Activated CD4-positive, alpha-beta T cell treated with anti-CD3 and anti-CD28 coated beads for 36 hours (primary cell): Measurements from ENCODE around the gene ANP32B. TPM values are rescaled to one million over a fixed set of nuclear protein-coding genes. Genes with fewer than 3 reads are reported as not detected.

Source experiments
- ATAC-seq: fragments of 200-7000 bp; cut with Tn5 transposase; one replicate; pipeline ENCODE4 v1.10.0; 2021; ENCODE audit warnings: mild to moderate bottlenecking, moderate library complexity
- CTCF ChIA-PET: fragments of 350-600 bp; sonication (Branson Sonifier 250); formaldehyde crosslinking; loops from one replicate; lab custom pipeline; 2021; ENCODE audit warnings: antibody characterized with exemption; lab: Charles Lee
- POLR2A ChIA-PET: fragments of 350-600 bp; sonication (Branson Sonifier 250); formaldehyde crosslinking; loops from one replicate; lab custom pipeline; 2021; ENCODE audit warnings: antibody characterized with exemption, inconsistent platforms; lab: Charles Lee
- DNase-seq: peaks from one replicate; pipeline ENCODE4 v3.0.0-alpha.2; 2020
- H3K27ac Mint-ChIP-seq: one replicate; pipeline ENCODE4 v1.8.0; 2021; ENCODE audit warnings: mixed read lengths
- H3K27me3 Mint-ChIP-seq: one replicate; pipeline ENCODE4 v1.8.0; 2021; ENCODE audit warnings: mixed read lengths
- H3K36me3 Mint-ChIP-seq: one replicate; pipeline ENCODE4 v1.8.0; 2021; ENCODE audit warnings: low read depth, mixed read lengths
- H3K4me1 Mint-ChIP-seq: one replicate; pipeline ENCODE4 v1.8.0; 2021; ENCODE audit warnings: mixed read lengths
- H3K4me3 Mint-ChIP-seq: one replicate; pipeline ENCODE4 v1.8.0; 2021; ENCODE audit warnings: mild to moderate bottlenecking, moderate library complexity, mixed read lengths
- H3K9me3 Mint-ChIP-seq: one replicate; pipeline ENCODE4 v1.8.0; 2021; ENCODE audit warnings: low read depth, mixed read lengths
- intact Hi-C, 2 experiments: fragments of 100-400 bp; cut with DNase I in 1 of 2; cut with micrococcal nuclease in 1 of 2; formaldehyde crosslinking; loops; one replicate each; pipeline versions ENCODE4 v1.14.2 to v1.15.1; 2022 to 2024; cut with DNase I, micrococcal nuclease
- total RNA-seq, 2 experiments: library from RNA; stranded (reverse); gene quantifications; one replicate each; pipeline ENCODE4 v1.2.3, GENCODE V29; 2021

Gene ANP32B
- total RNA-seq, 2 experiments from 2014 or later: 367 to 440 TPM

GRCh38 chr9:98024702-98025101 lies 41.6 kb downstream of the ANP32B start:
- ATAC-seq: no peak
- no peak for DNase-seq
- Mint-ChIP-seq H3K4me1 (no peaks in the 10 kb centered on the region), H3K36me3 (peaks cover 20% of the 10 kb centered on the region), H3K9me3 (no peaks in the 10 kb centered on the region), H3K27ac (no peak overlapping the region), H3K27me3 (no peaks in the 10 kb centered on the region), H3K4me3 (no peak overlapping the region)
- intact Hi-C loops: no loop called here
- POLR2A ChIA-PET: no interaction called here
- CTCF ChIA-PET: interaction anchor here (1.2 to 2.3 kb wide), 3 partner anchors 10 to 19 kb away, joined by 3 to 6 read pairs (median 5); no protein-coding TSS in a partner anchor

GRCh38 chr9:98031169-98031568 lies 48.0 kb downstream of the ANP32B start:
- ChIA-PET CTCF (interaction anchor here (1.4 kb wide), 1 partner anchor 18 kb away, joined by 3 read pairs; no protein-coding TSS in a partner anchor), POLR2A (no interaction called here)
- peaks cover 14% of the 10 kb centered on the region for H3K4me1 Mint-ChIP-seq
- DNase-seq (no peak), ATAC-seq (no peak)
- no peaks in the 10 kb centered on the region for H3K9me3 Mint-ChIP-seq
- H3K27me3 Mint-ChIP-seq: no peaks in the 10 kb centered on the region
- no peak overlapping the region for H3K27ac Mint-ChIP-seq
- intact Hi-C loops: loop anchor here in 1 of 2 experiments (5.0 kb wide), 1 partner anchor 44 kb away; no protein-coding TSS in a partner anchor
- H3K36me3 Mint-ChIP-seq: peaks cover 3% of the 10 kb centered on the region
- no peak overlapping the region for H3K4me3 Mint-ChIP-seq

- no peak overlapping the region for H3K27ac Mint-ChIP-seq
- CTCF ChIA-PET: interaction anchor here (0.6 to 1.4 kb wide), 6 partner anchors 18 to 1022 kb away, joined by 3 to 6 read pairs (median 4); partner anchors contain the start of gene TBC1D2
- no peaks in the 10 kb centered on the region for H3K27me3 Mint-ChIP-seq
- peaks cover 14% of the 10 kb centered on the region for H3K4me1 Mint-ChIP-seq
- no peak overlapping the region for H3K4me3 Mint-ChIP-seq
- no peak for ATAC-seq
- DNase-seq: no peak
- intact Hi-C loops: loop anchor here in 1 of 2 experiments (5.0 kb wide), 1 partner anchor 45 kb away; no protein-coding TSS in a partner anchor
- no peaks in the 10 kb centered on the region for H3K36me3 Mint-ChIP-seq
- no peaks in the 10 kb centered on the region for H3K9me3 Mint-ChIP-seq
- POLR2A ChIA-PET: interaction anchor here (0.7 kb wide), 1 partner anchor 114 kb away, joined by 3 read pairs; no protein-coding TSS in a partner anchor
Observed at GRCh38 chr9:98031935-98032334, 48.8 kb downstream of the ANP32B start.

GRCh38 chr9:98034593-98035546 lies 51.7 kb downstream of the ANP32B start:
- Mint-ChIP-seq H3K27ac (peak overlapping the region; percentile 21), H3K4me1 (peaks cover 14% of the 10 kb centered on the region), H3K36me3 (no peaks in the 10 kb centered on the region), H3K4me3 (no peak overlapping the region), H3K9me3 (no peaks in the 10 kb centered on the region), H3K27me3 (no peaks in the 10 kb centered on the region)
- ATAC-seq (peak; percentile 99), DNase-seq (peak; percentile 96)
- intact Hi-C loops: loop anchor here (1.0 to 5.0 kb wide), 5 partner anchors 48 to 324 kb away; no protein-coding TSS in a partner anchor
- ChIA-PET CTCF (interaction anchor here (0.6 to 2.2 kb wide), 28 partner anchors 10 to 338 kb away, joined by 3 to 17 read pairs (median 4); partner anchors contain the start of genes NANS, TRMO and XPA), POLR2A (interaction anchor here (0.6 kb wide), 1 partner anchor 44 kb away, joined by 3 read pairs; no protein-coding TSS in a partner anchor)

- DNase-seq (no peak), ATAC-seq (no peak)
- ChIA-PET POLR2A (interaction anchor here (0.6 to 0.9 kb wide), 2 partner anchors 40 to 124 kb away, joined by 5 read pairs; no protein-coding TSS in a partner anchor), CTCF (interaction anchor here (0.7 to 2.1 kb wide), 6 partner anchors 10 to 114 kb away, joined by 3 to 9 read pairs (median 4); no protein-coding TSS in a partner anchor)
- no peak overlapping the region for H3K4me3 Mint-ChIP-seq
- H3K27me3 Mint-ChIP-seq: no peaks in the 10 kb centered on the region
- no peaks in the 10 kb centered on the region for H3K36me3 Mint-ChIP-seq
- H3K4me1 Mint-ChIP-seq: peaks cover 13% of the 10 kb centered on the region
- intact Hi-C loops: no loop called here
- H3K27ac Mint-ChIP-seq: no peak overlapping the region
- no peaks in the 10 kb centered on the region for H3K9me3 Mint-ChIP-seq
Observed at GRCh38 chr9:98037357-98037756, 54.2 kb downstream of the ANP32B start.

GRCh38 chr9:98038958-98039357 lies 55.8 kb downstream of the ANP32B start:
- CTCF ChIA-PET: interaction anchor here (0.5 to 2.1 kb wide), 4 partner anchors 33 to 220 kb away, joined by 3 to 9 read pairs (median 3); no protein-coding TSS in a partner anchor
- Mint-ChIP-seq H3K36me3 (no peaks in the 10 kb centered on the region), H3K4me1 (peaks cover 6% of the 10 kb centered on the region), H3K9me3 (no peaks in the 10 kb centered on the region), H3K27ac (no peak overlapping the region), H3K27me3 (no peaks in the 10 kb centered on the region), H3K4me3 (no peak overlapping the region)
- DNase-seq: no peak
- POLR2A ChIA-PET: no interaction called here
- ATAC-seq: no peak
- intact Hi-C loops: no loop called here

GRCh38 chr9:98039607-98040017 lies 56.5 kb downstream of the ANP32B start:
- Mint-ChIP-seq H3K9me3 (no peaks in the 10 kb centered on the region), H3K27me3 (no peaks in the 10 kb centered on the region), H3K4me3 (no peak overlapping the region), H3K27ac (no peak overlapping the region), H3K4me1 (peaks cover 3% of the 10 kb centered on the region), H3K36me3 (no peaks in the 10 kb centered on the region)
- DNase-seq (no peak), ATAC-seq (no peak)
- ChIA-PET CTCF (interaction anchor here (0.5 to 1.3 kb wide), 3 partner anchors 34 to 220 kb away, joined by 3 read pairs; no protein-coding TSS in a partner anchor), POLR2A (no interaction called here)
- intact Hi-C loops: no loop called here

GRCh38 chr9:98040212-98040611 lies 57.1 kb downstream of the ANP32B start:
- H3K27me3 Mint-ChIP-seq: no peaks in the 10 kb centered on the region
- CTCF ChIA-PET: interaction anchor here (0.6 to 1.3 kb wide), 2 partner anchors 37 to 116 kb away, joined by 3 read pairs; no protein-coding TSS in a partner anchor
- ATAC-seq: no peak
- POLR2A ChIA-PET: interaction anchor here (0.7 kb wide), 1 partner anchor 13 kb away, joined by 3 read pairs; no protein-coding TSS in a partner anchor
- peaks cover 2% of the 10 kb centered on the region for H3K9me3 Mint-ChIP-seq
- peaks cover 3% of the 10 kb centered on the region for H3K36me3 Mint-ChIP-seq
- H3K27ac Mint-ChIP-seq: no peak overlapping the region
- no peak overlapping the region for H3K4me3 Mint-ChIP-seq
- intact Hi-C loops: no loop called here
- DNase-seq: no peak
- peaks cover 4% of the 10 kb centered on the region for H3K4me1 Mint-ChIP-seq

- Mint-ChIP-seq H3K27ac (no peak overlapping the region), H3K4me1 (peaks cover 24% of the 10 kb centered on the region), H3K9me3 (peaks cover 3% of the 10 kb centered on the region), H3K27me3 (no peaks in the 10 kb centered on the region), H3K4me3 (no peak overlapping the region), H3K36me3 (peaks cover 31% of the 10 kb centered on the region)
- intact Hi-C loops: loop anchor here in 1 of 2 experiments (2.0 kb wide), 1 partner anchor 61 kb away; the partner anchor contains the start of gene ANP32B
- DNase-seq (no peak), ATAC-seq (no peak)
- ChIA-PET CTCF (interaction anchor here (0.7 to 4.2 kb wide), 4 partner anchors 9 to 631 kb away, joined by 3 to 17 read pairs (median 10); partner anchors contain the start of gene NANS), POLR2A (interaction anchor here (1.2 to 1.7 kb wide), 2 partner anchors 37 to 315 kb away, joined by 3 to 16 read pairs; no protein-coding TSS in a partner anchor)
Observed at GRCh38 chr9:98043915-98044314, 60.8 kb downstream of the ANP32B start.

GRCh38 chr9:98045234-98046179 lies 62.4 kb downstream of the ANP32B start:
- H3K9me3 Mint-ChIP-seq: peaks cover 3% of the 10 kb centered on the region
- ChIA-PET CTCF (interaction anchor here (0.6 to 4.2 kb wide), 14 partner anchors 8 to 447 kb away, joined by 3 to 17 read pairs (median 4); partner anchors contain the start of genes NANS and TRIM14), POLR2A (interaction anchor here (0.6 to 3.1 kb wide), 7 partner anchors 9 to 124 kb away, joined by 3 to 24 read pairs (median 5); partner anchors contain the start of gene NANS)
- intact Hi-C loops: loop anchor here (1.0 to 2.0 kb wide), 4 partner anchors 11 to 210 kb away; partner anchors contain the start of genes NANS (in 2 of the 2), ANP32B (in 1 of the 2), TBC1D2 (in 1 of the 2) and TRMO (in 1 of the 2)
- ATAC-seq: peak; percentile 96
- peak overlapping the region; percentile 95 for H3K27ac Mint-ChIP-seq
- peaks cover 36% of the 10 kb centered on the region for H3K36me3 Mint-ChIP-seq
- H3K4me3 Mint-ChIP-seq: peak overlapping the region; percentile 84
- peak; percentile 52 for DNase-seq
- H3K27me3 Mint-ChIP-seq: no peaks in the 10 kb centered on the region
- H3K4me1 Mint-ChIP-seq: peaks cover 31% of the 10 kb centered on the region
